Measurements from ENCODE around the gene TCERG1L. TPM values are rescaled to one million over a fixed set of nuclear protein-coding genes. Genes with fewer than 3 reads are reported as not detected.

Gene TCERG1L
- total RNA-seq, 2 donors from 2014 or later, result not detected

- Histone ChIP-seq H3K9me3 (no peaks in the 10 kb centered on the region), H3K36me3 (no peaks in the 10 kb centered on the region), H3K4me3 (no peak overlapping the region), H3K4me1 (ENCODE audit: control insufficient read depth in 1 of 2, low read depth in 2 of 2) (no peaks in the 10 kb centered on the region), H3K27ac (no peak overlapping the region), H3K27me3 (replicated peaks; ENCODE audit: insufficient read depth) (no peaks in the 10 kb centered on the region)
- DNase-seq (ENCODE audit: low spot score) (no peak), ATAC-seq (ENCODE audit: insufficient number of reproducible peaks, low FRiP score, low read depth) (no peak)
- no peak for TF ChIP-seq CTCF (IDR thresholded peaks at IDR 0.05)
Observed at GRCh38 chr10:131161087-131161486, 150.4 kb downstream of the TCERG1L start.

- no peak for TF ChIP-seq CTCF (IDR thresholded peaks at IDR 0.05)
- H3K4me3 ChIP-seq, result no peak overlapping the region
- no peaks in the 10 kb centered on the region for H3K4me1 ChIP-seq (ENCODE audit: control insufficient read depth in 1 of 2, low read depth in 2 of 2)
- ATAC-seq (ENCODE audit: insufficient number of reproducible peaks, low FRiP score, low read depth) (no peak), DNase-seq (ENCODE audit: low spot score) (no peak)
- H3K36me3 ChIP-seq, result no peaks in the 10 kb centered on the region
- H3K9me3 ChIP-seq, result no peaks in the 10 kb centered on the region
- no peak overlapping the region for H3K27ac ChIP-seq
- H3K27me3 ChIP-seq (replicated peaks; ENCODE audit: insufficient read depth), result no peaks in the 10 kb centered on the region
Observed at GRCh38 chr10:131160219-131160875, 151.2 kb downstream of the TCERG1L start.

GRCh38 chr10:131159771-131160170, 151.8 kb downstream of the TCERG1L start:
- Histone ChIP-seq H3K36me3 (no peaks in the 10 kb centered on the region), H3K27ac (no peak overlapping the region), H3K4me1 (ENCODE audit: control insufficient read depth in 1 of 2, low read depth in 2 of 2) (no peaks in the 10 kb centered on the region), H3K4me3 (no peak overlapping the region), H3K9me3 (no peaks in the 10 kb centered on the region), H3K27me3 (replicated peaks; ENCODE audit: insufficient read depth) (no peaks in the 10 kb centered on the region)
- no peak for TF ChIP-seq CTCF (IDR thresholded peaks at IDR 0.05)
- ATAC-seq (ENCODE audit: insufficient number of reproducible peaks, low FRiP score, low read depth) (no peak), DNase-seq (ENCODE audit: low spot score) (no peak)

GRCh38 chr10:131158695-131159094, 152.8 kb downstream of the TCERG1L start:
- Histone ChIP-seq H3K9me3 (no peaks in the 10 kb centered on the region), H3K36me3 (no peaks in the 10 kb centered on the region), H3K27me3 (replicated peaks; ENCODE audit: insufficient read depth) (no peaks in the 10 kb centered on the region), H3K27ac (no peak overlapping the region), H3K4me3 (no peak overlapping the region), H3K4me1 (ENCODE audit: control insufficient read depth in 1 of 2, low read depth in 2 of 2) (no peaks in the 10 kb centered on the region)
- TF ChIP-seq CTCF (IDR thresholded peaks at IDR 0.05), result no peak
- ATAC-seq (ENCODE audit: insufficient number of reproducible peaks, low FRiP score, low read depth) (no peak), DNase-seq (ENCODE audit: low spot score) (no peak)

GRCh38 chr10:131157899-131158298, 153.6 kb downstream of the TCERG1L start:
- DNase-seq (ENCODE audit: low spot score) (no peak), ATAC-seq (ENCODE audit: insufficient number of reproducible peaks, low FRiP score, low read depth) (no peak)
- H3K4me1 ChIP-seq (ENCODE audit: control insufficient read depth in 1 of 2, low read depth in 2 of 2), result no peaks in the 10 kb centered on the region
- no peaks in the 10 kb centered on the region for H3K36me3 ChIP-seq
- H3K27me3 ChIP-seq (replicated peaks; ENCODE audit: insufficient read depth), result no peaks in the 10 kb centered on the region
- no peak overlapping the region for H3K27ac ChIP-seq
- H3K9me3 ChIP-seq, result no peaks in the 10 kb centered on the region
- no peak for TF ChIP-seq CTCF (IDR thresholded peaks at IDR 0.05)
- H3K4me3 ChIP-seq, result no peak overlapping the region

Measured in thoracic aorta (tissue), 2 donors.